Measurements from ENCODE around the gene FNTB. TPM values are rescaled to one million over a fixed set of nuclear protein-coding genes. Genes with fewer than 3 reads are reported as not detected.

Gene FNTB
- total RNA-seq, 1 donor from 2014 or later = 21.6 TPM

DNA sequence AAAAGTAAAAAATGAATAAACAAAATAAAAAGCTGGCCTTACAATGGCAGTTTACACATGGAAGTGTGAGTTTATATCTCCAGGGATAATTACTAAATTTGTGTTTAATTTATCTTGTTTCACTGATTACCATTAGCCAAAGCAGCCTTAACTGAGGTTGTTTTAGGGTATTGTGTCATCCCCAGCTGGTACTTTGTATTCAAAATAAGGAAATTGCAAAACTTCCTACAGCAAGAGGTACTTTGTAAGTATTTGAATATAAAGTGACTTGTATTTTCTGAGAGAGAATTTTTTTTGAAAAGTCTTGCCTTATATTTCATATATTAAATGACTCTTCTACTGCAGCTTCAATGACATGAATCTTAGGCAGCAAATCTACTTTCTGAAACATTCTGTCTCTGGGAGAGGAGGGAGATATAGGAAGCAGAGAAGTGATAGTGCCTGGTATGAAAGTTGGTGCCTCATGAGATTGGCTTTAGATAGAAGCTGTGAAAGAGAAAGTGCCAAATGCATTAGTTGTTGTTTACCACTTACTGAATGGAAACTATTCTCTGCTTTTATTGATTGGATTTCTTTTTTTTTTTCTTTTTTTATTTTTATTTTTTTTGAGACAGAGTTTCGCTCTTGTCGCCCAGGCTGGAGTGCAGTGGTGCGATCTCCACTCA, 6.7 kb downstream of the FNTB start:
- H3K9me3 Mint-ChIP-seq (ENCODE audit: low read depth) = no peaks in the 10 kb centered on the region
- no peak for DNase-seq (ENCODE audit: low spot score)
- H3K27ac Mint-ChIP-seq (ENCODE audit: unreplicated experiment) = no peak overlapping the region
- H3K27me3 Mint-ChIP-seq (ENCODE audit: low read depth) = no peaks in the 10 kb centered on the region
- H3K4me1 Mint-ChIP-seq (ENCODE audit: low read depth) = peaks cover 13% of the 10 kb centered on the region
- no peak overlapping the region for H3K4me3 Mint-ChIP-seq (ENCODE audit: unreplicated experiment)
- no peaks in the 10 kb centered on the region for H3K36me3 Mint-ChIP-seq (ENCODE audit: low read depth)
- no peak for TF ChIP-seq CTCF (IDR thresholded peaks at IDR 0.05)

- no peak for DNase-seq (ENCODE audit: low spot score)
- H3K4me1 Mint-ChIP-seq (ENCODE audit: low read depth) = peaks cover 18% of the 10 kb centered on the region
- no peaks in the 10 kb centered on the region for H3K36me3 Mint-ChIP-seq (ENCODE audit: low read depth)
- no peak overlapping the region for H3K4me3 Mint-ChIP-seq (ENCODE audit: unreplicated experiment)
- H3K9me3 Mint-ChIP-seq (ENCODE audit: low read depth) = no peaks in the 10 kb centered on the region
- no peak overlapping the region for H3K27ac Mint-ChIP-seq (ENCODE audit: unreplicated experiment)
- TF ChIP-seq CTCF (IDR thresholded peaks at IDR 0.05) = no peak
- H3K27me3 Mint-ChIP-seq (ENCODE audit: low read depth) = no peaks in the 10 kb centered on the region
Observed at GRCh38 chr14:64994540-64994939, 7.8 kb downstream of the FNTB start.

- H3K27ac Mint-ChIP-seq (ENCODE audit: unreplicated experiment) = no peak overlapping the region
- H3K4me1 Mint-ChIP-seq (ENCODE audit: low read depth) = peaks cover 22% of the 10 kb centered on the region
- H3K9me3 Mint-ChIP-seq (ENCODE audit: low read depth) = no peaks in the 10 kb centered on the region
- DNase-seq (ENCODE audit: low spot score) = no peak
- H3K36me3 Mint-ChIP-seq (ENCODE audit: low read depth) = no peaks in the 10 kb centered on the region
- no peak overlapping the region for H3K4me3 Mint-ChIP-seq (ENCODE audit: unreplicated experiment)
- TF ChIP-seq CTCF (IDR thresholded peaks at IDR 0.05) = no peak
- no peaks in the 10 kb centered on the region for H3K27me3 Mint-ChIP-seq (ENCODE audit: low read depth)
Observed at GRCh38 chr14:64995291-64995690, 8.6 kb downstream of the FNTB start.

DNA sequence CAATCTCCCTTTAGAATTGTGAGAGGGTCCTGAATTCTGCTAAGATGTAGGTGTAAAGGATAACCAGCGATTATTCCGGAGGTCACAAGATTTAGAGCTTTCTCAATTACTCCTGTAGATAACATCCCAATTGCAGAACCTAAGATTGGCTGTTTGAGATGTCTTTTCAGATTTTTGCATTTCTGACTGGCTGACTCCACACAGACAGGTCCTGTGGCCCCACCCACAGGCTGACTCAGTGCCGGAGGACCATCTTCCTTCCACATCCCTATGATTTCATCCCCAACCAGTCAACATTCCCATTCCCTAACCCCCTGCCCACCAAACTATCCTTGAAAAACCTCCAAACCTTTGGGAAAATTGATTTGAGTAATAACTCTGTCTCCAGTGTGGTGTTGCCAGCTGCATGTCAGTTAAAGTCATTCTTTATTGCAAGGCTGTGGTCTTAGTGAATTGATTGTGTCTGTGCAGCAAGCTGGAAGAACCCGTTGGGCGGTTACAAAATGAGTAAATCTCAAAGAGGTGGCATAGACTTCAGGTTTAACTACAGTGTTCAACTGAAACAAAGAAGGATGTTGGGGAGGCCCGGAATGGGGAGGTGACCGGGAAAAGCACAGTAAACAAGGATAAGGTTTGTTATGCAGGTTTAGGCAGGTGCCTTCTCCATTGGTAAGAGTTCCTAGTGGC, 10.6 kb downstream of the FNTB start:
- no peak for DNase-seq (ENCODE audit: low spot score)
- H3K4me3 Mint-ChIP-seq (ENCODE audit: unreplicated experiment) = no peak overlapping the region
- no peak for TF ChIP-seq CTCF (IDR thresholded peaks at IDR 0.05)
- no peak overlapping the region for H3K27ac Mint-ChIP-seq (ENCODE audit: unreplicated experiment)
- H3K4me1 Mint-ChIP-seq (ENCODE audit: low read depth) = peaks cover 38% of the 10 kb centered on the region
- H3K27me3 Mint-ChIP-seq (ENCODE audit: low read depth) = no peaks in the 10 kb centered on the region
- no peaks in the 10 kb centered on the region for H3K36me3 Mint-ChIP-seq (ENCODE audit: low read depth)
- H3K9me3 Mint-ChIP-seq (ENCODE audit: low read depth) = no peaks in the 10 kb centered on the region

DNA sequence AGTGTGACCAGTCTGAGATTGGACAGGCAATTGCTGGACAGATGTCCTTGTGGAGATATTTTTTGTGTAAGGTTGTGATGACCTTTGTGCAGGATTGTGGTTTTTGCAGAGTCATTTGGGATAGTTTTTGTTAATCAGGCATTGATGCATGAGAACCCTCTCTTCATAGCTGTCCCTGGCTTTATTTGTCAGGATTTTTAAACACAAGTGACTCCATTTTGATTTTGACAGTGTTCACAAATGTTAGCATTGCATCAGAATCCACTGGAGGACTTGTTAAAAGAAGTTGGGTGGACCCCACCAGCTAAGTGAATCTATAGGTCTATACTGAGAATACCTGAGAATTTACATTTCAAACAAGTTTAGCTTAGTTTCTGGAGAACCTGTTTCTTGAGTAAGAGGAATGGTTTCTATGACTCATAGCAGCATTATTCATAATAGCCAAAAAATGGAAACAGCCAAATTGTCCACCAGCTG, 11.8 kb downstream of the FNTB start:
- no peaks in the 10 kb centered on the region for H3K27me3 Mint-ChIP-seq (ENCODE audit: low read depth)
- H3K36me3 Mint-ChIP-seq (ENCODE audit: low read depth) = no peaks in the 10 kb centered on the region
- peaks cover 49% of the 10 kb centered on the region for H3K4me1 Mint-ChIP-seq (ENCODE audit: low read depth)
- no peak overlapping the region for H3K4me3 Mint-ChIP-seq (ENCODE audit: unreplicated experiment)
- DNase-seq (ENCODE audit: low spot score) = no peak
- no peak for TF ChIP-seq CTCF (IDR thresholded peaks at IDR 0.05)
- H3K27ac Mint-ChIP-seq (ENCODE audit: unreplicated experiment) = no peak overlapping the region
- H3K9me3 Mint-ChIP-seq (ENCODE audit: low read depth) = no peaks in the 10 kb centered on the region
